K562 (cell line): ENCODE measurements around the gene COQ4. TPM values are rescaled to one million over a fixed set of nuclear protein-coding genes. Genes with fewer than 3 reads are reported as not detected.
A peak's percentile ranks its signal among the peaks of the same experiment; 100 is the strongest.

Source experiments
- CEBPZ ChIP-seq: fragments of 150-350 bp; IDR thresholded peaks from 2 replicates; pipeline ENCODE4 v1.6.1; 2014; ENCODE audit warnings: low read depth, mild to moderate bottlenecking, low read length, borderline replicate concordance
- ILF3 ChIP-seq: fragments of 450-650 bp; IDR thresholded peaks from 2 replicates; pipeline ENCODE4 v1.6.1; 2018; ENCODE audit warnings: antibody characterized with exemption, mild to moderate bottlenecking, moderate library complexity, borderline replicate concordance
- NFE2 ChIP-seq: IDR thresholded peaks from 2 replicates; pipeline ENCODE4 v1.6.1; 2014; ENCODE audit warnings: antibody characterized with exemption, low read depth
- NFXL1 ChIP-seq: fragments of 450-650 bp; formaldehyde crosslinking; IDR thresholded peaks from 2 replicates; pipeline ENCODE4 v1.4.0; 2021; ENCODE audit warnings: mild to moderate bottlenecking
- NUFIP1 ChIP-seq: fragments of 450-650 bp; IDR thresholded peaks from 2 replicates; pipeline ENCODE4 v1.6.1; 2018; ENCODE audit not compliant: partially characterized antibody
- PHF21A ChIP-seq: fragments of 450-650 bp; IDR thresholded peaks from 2 replicates; pipeline ENCODE4 v1.6.1; 2017; ENCODE audit warnings: low read depth, borderline replicate concordance
- POLR2G ChIP-seq: fragments of 200-400 bp; formaldehyde crosslinking; IDR thresholded peaks from 2 replicates; pipeline ENCODE4 v1.6.1; 2017; ENCODE audit warnings: low read depth, mild to moderate bottlenecking, antibody characterized with exemption, low read length, moderate library complexity
- RB1 ChIP-seq: fragments of 450-650 bp; IDR thresholded peaks from 2 replicates; pipeline ENCODE4 v1.6.1; 2017; ENCODE audit warnings: low read depth, mild to moderate bottlenecking
- SREBF1 ChIP-seq: fragments of 150-350 bp; IDR thresholded peaks from 2 replicates; pipeline ENCODE4 v1.6.1; 2014; ENCODE audit warnings: antibody characterized with exemption, low read depth, low read length, borderline replicate concordance
- TOE1 ChIP-seq, 2 experiments: fragments of 450-650 bp in 1 of 2; sonication (generic) in 1 of 2; formaldehyde crosslinking in 1 of 2; IDR thresholded peaks; 2 replicates each; pipeline versions ENCODE4 v1.7.1 to v1.8.0; 2016 to 2022; ENCODE audit warnings: borderline replicate concordance in 2 of 2, mild to moderate bottlenecking in 2 of 2, antibody characterized with exemption in 1 of 2, inconsistent platforms in 1 of 2, low read depth in 1 of 2, missing genetic modification reagents in 1 of 2, moderate library complexity in 1 of 2
- ZBTB49 ChIP-seq: sonication (generic); formaldehyde crosslinking; IDR thresholded peaks from 2 replicates; pipeline ENCODE4 v1.8.0; 2022; ENCODE audit warnings: missing genetic modification reagents, mild to moderate bottlenecking, borderline replicate concordance
- ZNF146 ChIP-seq: IDR thresholded peaks from one replicate; pipeline ENCODE4 v1.6.1; 2018; ENCODE audit warnings: missing compliant biosample characterization; ENCODE audit not compliant: unreplicated experiment
- ZNF318 ChIP-seq, 2 experiments: fragments of 450-650 bp; IDR thresholded peaks; 2 replicates each; pipeline ENCODE4 v1.6.1; 2016; ENCODE audit warnings: mild to moderate bottlenecking in 2 of 2, borderline replicate concordance in 1 of 2, low read depth in 1 of 2, moderate library complexity in 1 of 2
- ZNF764 ChIP-seq: fragments of 250-450 bp; sonication (Bioruptor Pico); IDR thresholded peaks from 2 replicates; pipeline ENCODE4 v1.4.0; 2020; ENCODE audit warnings: low read depth, mild to moderate bottlenecking, moderate library complexity
- polyA plus RNA-seq, 8 experiments: library from polyadenylated mRNA; depleted of rRNA in 4 of 8; stranded (reverse) in 5 of 8; unstranded in 3 of 8; fragments of >200 nt; fragmentation: Nextera tagmentation in 2 of 8; fragmentation: Illumina TruSeq in 1 of 8; extraction: Ambion mirVana in 2 of 8; extraction: Trizol in 1 of 8; gene quantifications; 2 replicates each; pipeline versions ENCODE4 v1.2.1 to v1.2.3, GENCODE V29; 2011 to 2014; ENCODE audit warnings: inconsistent platforms in 1 of 8, missing spikeins in 1 of 8
- total RNA-seq, 7 experiments: library from RNA; depleted of rRNA in 6 of 7; stranded (reverse); fragments of >200 nt in 6 of 7; fragmentation: Illumina TruSeq in 2 of 7; extraction: Trizol in 2 of 7; gene quantifications; 2 replicates each; pipeline versions ENCODE4 v1.2.1 to v1.2.3, GENCODE V29; 2011 to 2021; ENCODE audit warnings: low replicate concordance in 1 of 7

COQ4 gene
- total and polyA plus RNA-seq, 9 of the 15 experiments (the other 6 are each of a cell fraction or from before 2014, with no cell fraction given) = 9.1 to 135 (median 67.2) TPM

GRCh38 chr9:128333451-128333869 is 10.8 kb downstream of the COQ4 start (continued):
- TF ChIP-seq CEBPZ (no peak), ZNF764 (CRISPR knock-in tag) (no peak), NFXL1 (CRISPR knock-in tag) (no peak), NFE2 (no peak), RB1 (no peak), PHF21A (no peak), NUFIP1 (no peak), ZNF318 (IDR thresholded peaks at IDR 0.05; ENCODE audit: borderline replicate concordance in 1 of 2, low read depth in 1 of 2) (no peak), ILF3 (no peak), ZNF146 (no peak), ZBTB49 (CRISPR knock-in tag) (no peak), TOE1 (IDR thresholded peaks at IDR 0.05; ENCODE audit: borderline replicate concordance) (no peak), TOE1 (CRISPR knock-in tag; IDR thresholded peaks at IDR 0.05; ENCODE audit: borderline replicate concordance, low read depth) (0 out of 2 replicates have a peak, but pooled peaks have one; percentile 51), POLR2G (peak; percentile 70), SREBF1 (no peak)
